ENCODE measurements around the gene MALT1.
A peak's percentile ranks its signal among the peaks of the same experiment; 100 is the strongest.

The MALT1 gene

GRCh38 chr18:58761241-58761969, 90.1 kb downstream of the MALT1 start:
- H3K9me2 ChIP-seq (replicated peaks; ENCODE audit: insufficient read depth, low read length): no peaks in the 10 kb centered on the region
- H3K4me2 ChIP-seq (ENCODE audit: low read depth, low read length, poor library complexity, severe bottlenecking): no peak overlapping the region
- no peak for TF ChIP-seq EZH2phosphoT487 (conservative IDR thresholded peaks at IDR 0.05; ENCODE audit: low read length)
- H3K4me3 ChIP-seq (ENCODE audit: insufficient read depth, low read length, poor library complexity, severe bottlenecking): no peak overlapping the region
- no peak overlapping the region for H3K27ac ChIP-seq (ENCODE audit: low read depth, low read length)
- no peaks in the 10 kb centered on the region for H3K9me3 ChIP-seq (ENCODE audit: insufficient read depth, low read length)
- no peaks in the 10 kb centered on the region for H4K20me1 ChIP-seq (ENCODE audit: low read depth, low read length)
- no peaks in the 10 kb centered on the region for H3K27me3 ChIP-seq (ENCODE audit: low read length)
- H2AFZ ChIP-seq (ENCODE audit: low read depth, low read length, severe bottlenecking): no peak overlapping the region
- H3K36me3 ChIP-seq (ENCODE audit: low read length): no peaks in the 10 kb centered on the region
- H3F3A ChIP-seq (ENCODE audit: insufficient read depth): no peaks in the 10 kb centered on the region
- H3K9ac ChIP-seq (ENCODE audit: low read length): no peak overlapping the region
- no peaks in the 10 kb centered on the region for H3K79me2 ChIP-seq (ENCODE audit: insufficient read depth, low read length)

DNA sequence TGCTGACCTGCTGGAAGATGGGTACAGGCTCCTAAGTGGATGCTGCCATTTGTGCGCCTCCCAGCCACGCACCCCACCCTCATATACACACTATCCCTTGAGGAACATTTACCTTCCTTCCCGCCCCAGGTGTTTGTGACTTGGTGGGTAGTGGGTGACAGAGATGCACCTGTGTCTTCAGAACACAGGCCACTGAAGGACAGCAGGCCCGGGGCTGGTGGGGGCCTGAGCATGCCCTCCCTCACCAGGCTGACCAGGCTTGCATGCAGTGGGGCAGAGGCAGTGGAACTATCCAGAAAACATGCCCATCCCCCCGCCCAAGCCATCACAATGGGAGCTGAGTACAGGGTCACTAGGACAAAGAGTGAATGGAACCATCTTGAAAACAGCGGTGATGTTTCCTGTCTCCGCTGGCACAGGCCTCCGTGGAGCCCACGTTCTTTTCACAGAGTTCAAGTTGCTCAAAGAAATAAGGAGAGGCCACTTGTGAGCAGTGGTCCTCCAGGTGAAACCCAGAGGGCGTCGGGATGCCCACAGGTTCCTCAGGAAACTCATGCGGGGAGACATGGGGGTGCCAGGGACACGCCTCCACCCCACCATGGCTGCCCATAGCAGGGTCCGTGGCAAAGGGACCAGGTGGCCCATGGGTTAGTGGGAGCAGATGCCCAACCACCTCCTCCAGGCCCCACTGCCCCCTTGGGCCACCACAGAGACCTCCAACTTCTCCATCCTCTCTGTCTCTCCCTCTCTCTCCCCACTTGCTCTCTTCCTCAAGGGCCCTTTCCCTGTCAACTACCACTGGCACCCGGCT, 90.9 kb downstream of the MALT1 start:
- H3K36me3 ChIP-seq (ENCODE audit: low read length): no peaks in the 10 kb centered on the region
- H4K20me1 ChIP-seq (ENCODE audit: low read depth, low read length): no peaks in the 10 kb centered on the region
- no peak overlapping the region for H2AFZ ChIP-seq (ENCODE audit: low read depth, low read length, severe bottlenecking)
- no peaks in the 10 kb centered on the region for H3K27me3 ChIP-seq (ENCODE audit: low read length)
- no peak overlapping the region for H3K9ac ChIP-seq (ENCODE audit: low read length)
- no peaks in the 10 kb centered on the region for H3K9me2 ChIP-seq (replicated peaks; ENCODE audit: insufficient read depth, low read length)
- H3K4me2 ChIP-seq (ENCODE audit: low read depth, low read length, poor library complexity, severe bottlenecking): no peak overlapping the region
- no peak overlapping the region for H3K4me3 ChIP-seq (ENCODE audit: insufficient read depth, low read length, poor library complexity, severe bottlenecking)
- H3K27ac ChIP-seq (ENCODE audit: low read depth, low read length): no peak overlapping the region
- H3K79me2 ChIP-seq (ENCODE audit: insufficient read depth, low read length): no peaks in the 10 kb centered on the region
- TF ChIP-seq CTCF (IDR thresholded peaks at IDR 0.05; ENCODE audit: insufficient read depth, low read length, poor library complexity, severe bottlenecking): no peak
- no peak for TF ChIP-seq EZH2phosphoT487 (conservative IDR thresholded peaks at IDR 0.05; ENCODE audit: low read length)
- no peaks in the 10 kb centered on the region for H3F3A ChIP-seq (ENCODE audit: insufficient read depth)
- no peaks in the 10 kb centered on the region for H3K9me3 ChIP-seq (ENCODE audit: insufficient read depth, low read length)

- H3K36me3 ChIP-seq (ENCODE audit: low read length): no peaks in the 10 kb centered on the region
- H4K20me1 ChIP-seq (ENCODE audit: low read depth, low read length): no peaks in the 10 kb centered on the region
- H3K4me3 ChIP-seq (ENCODE audit: insufficient read depth, low read length, poor library complexity, severe bottlenecking): no peak overlapping the region
- H3K9me2 ChIP-seq (replicated peaks; ENCODE audit: insufficient read depth, low read length): no peaks in the 10 kb centered on the region
- H3K27me3 ChIP-seq (ENCODE audit: low read length): no peaks in the 10 kb centered on the region
- TF ChIP-seq EZH2phosphoT487 (conservative IDR thresholded peaks at IDR 0.05; ENCODE audit: low read length): no peak
- TF ChIP-seq CTCF (IDR thresholded peaks at IDR 0.05; ENCODE audit: insufficient read depth, low read length, poor library complexity, severe bottlenecking): no peak
- H3K27ac ChIP-seq (ENCODE audit: low read depth, low read length): no peak overlapping the region
- no peaks in the 10 kb centered on the region for H3K9me3 ChIP-seq (ENCODE audit: insufficient read depth, low read length)
- H3K9ac ChIP-seq (ENCODE audit: low read length): no peak overlapping the region
- H3K4me2 ChIP-seq (ENCODE audit: low read depth, low read length, poor library complexity, severe bottlenecking): no peak overlapping the region
- H3K79me2 ChIP-seq (ENCODE audit: insufficient read depth, low read length): no peaks in the 10 kb centered on the region
- H3F3A ChIP-seq (ENCODE audit: insufficient read depth): no peaks in the 10 kb centered on the region
- no peak overlapping the region for H2AFZ ChIP-seq (ENCODE audit: low read depth, low read length, severe bottlenecking)
Observed at GRCh38 chr18:58762781-58763171, 91.5 kb downstream of the MALT1 start.

- Histone ChIP-seq H3F3A (ENCODE audit: insufficient read depth) (no peaks in the 10 kb centered on the region), H3K9ac (ENCODE audit: low read length) (no peak overlapping the region), H3K27me3 (ENCODE audit: low read length) (no peaks in the 10 kb centered on the region), H3K79me2 (ENCODE audit: insufficient read depth, low read length) (no peaks in the 10 kb centered on the region), H3K4me2 (ENCODE audit: low read depth, low read length, poor library complexity, severe bottlenecking) (no peak overlapping the region), H4K20me1 (ENCODE audit: low read depth, low read length) (no peaks in the 10 kb centered on the region), H3K27ac (ENCODE audit: low read depth, low read length) (no peak overlapping the region), H3K9me2 (replicated peaks; ENCODE audit: insufficient read depth, low read length) (no peaks in the 10 kb centered on the region), H3K4me3 (ENCODE audit: insufficient read depth, low read length, poor library complexity, severe bottlenecking) (no peak overlapping the region), H3K9me3 (ENCODE audit: insufficient read depth, low read length) (no peaks in the 10 kb centered on the region), H2AFZ (ENCODE audit: low read depth, low read length, severe bottlenecking) (peak overlapping the region; percentile 6), H3K36me3 (ENCODE audit: low read length) (no peaks in the 10 kb centered on the region)
- TF ChIP-seq CTCF (IDR thresholded peaks at IDR 0.05; ENCODE audit: insufficient read depth, low read length, poor library complexity, severe bottlenecking) (no peak), EZH2phosphoT487 (conservative IDR thresholded peaks at IDR 0.05; ENCODE audit: low read length) (no peak)
Observed at GRCh38 chr18:58766164-58766563, 94.9 kb downstream of the MALT1 start.

Measured in SU-DHL-6 (cell line).